GM12878 (cell line): Measurements from ENCODE around the gene HS1BP3. TPM values are rescaled to one million over a fixed set of nuclear protein-coding genes. Genes with fewer than 3 reads are reported as not detected.

ENCODE experiments used
- ATAC-seq: fragments of 200-7000 bp; cut with Tn5 transposase; 3 replicates; pipeline ENCODE4 v1.9.1; 2020; ENCODE audit warnings: mild to moderate bottlenecking, moderate library complexity
- BruUV-seq: library from RNA; stranded (reverse); fragments of 400-500 nt; replicated peaks from 2 replicates; lab custom pipeline; 2021; lab: Mats Ljungman, UMichigan
- CTCF ChIA-PET: fragments of 300-600 bp; sonication (Branson Sonifier 250); formaldehyde crosslinking; extraction: SDS; loops from one replicate; lab custom pipeline; 2021; ENCODE audit warnings: inconsistent platforms; lab: Yijun Ruan, JAX
- POLR2A ChIA-PET: fragments of 350-600 bp; formaldehyde crosslinking; extraction: SDS; loops from one replicate; lab custom pipeline; 2021; ENCODE audit warnings: inconsistent platforms; lab: Charles Lee
- RAD21 ChIA-PET: fragments of 300-600 bp; sonication (Branson Sonifier 250); formaldehyde crosslinking; loops from one replicate; lab custom pipeline; 2023; ENCODE audit warnings: antibody characterized with exemption; ENCODE audit not compliant: unreplicated experiment; lab: Charles Lee
- SMC1A ChIA-PET: fragments of 300-600 bp; sonication (Branson Sonifier 250); formaldehyde crosslinking; loops from one replicate; lab custom pipeline; 2023; ENCODE audit not compliant: unreplicated experiment, uncharacterized antibody; lab: Charles Lee
- DNase-seq: peaks from one replicate; pipeline ENCODE4 v3.0.0-alpha.2; 2011; ENCODE audit warnings: low read depth, low spot score
- FAIRE-seq: peaks from 3 replicates; lab custom pipeline; 2011; peaks lifted over from hg19 to GRCh38; lab: Jason Lieb, UNC
- H2AFZ ChIP-seq: 2 replicates; pipeline ENCODE4 v1.6.0; 2011; ENCODE audit warnings: low read depth, low read length, control low read depth; ENCODE audit not compliant: control insufficient read depth
- H3K27ac ChIP-seq: 2 replicates; pipeline ENCODE4 v1.5.1; 2011; ENCODE audit warnings: control low read depth; ENCODE audit not compliant: control insufficient read depth, insufficient read depth
- H3K27me3 ChIP-seq, 2 experiments: replicated peaks in 1 of 2; 2 replicates each; pipeline versions ENCODE4 v1.6.0 to v1.6.1; 2011; ENCODE audit warnings: low read length in 1 of 2; ENCODE audit not compliant: control insufficient read depth in 2 of 2, insufficient read depth in 2 of 2
- H3K36me3 ChIP-seq, 2 experiments: 2 replicates each; pipeline ENCODE4 v1.5.1; 2011; ENCODE audit warnings: low read length in 1 of 2; ENCODE audit not compliant: control insufficient read depth in 2 of 2, insufficient read depth in 2 of 2
- H3K4me1 ChIP-seq: 2 replicates; pipeline ENCODE4 v1.6.1; 2011; ENCODE audit warnings: mild to moderate bottlenecking, low read length, moderate library complexity, mixed read lengths; ENCODE audit not compliant: control insufficient read depth, insufficient read depth
- H3K4me2 ChIP-seq: 2 replicates; pipeline ENCODE4 v1.6.0; 2011; ENCODE audit warnings: control low read depth; ENCODE audit not compliant: control insufficient read depth, insufficient read depth
- H3K4me3 ChIP-seq: fragments of 200-600 bp; sonication (generic); 2 replicates; pipeline ENCODE4 v1.5.1; 2016
- H3K79me2 ChIP-seq: 2 replicates; pipeline ENCODE4 v1.6.0; 2011; ENCODE audit warnings: low read length; ENCODE audit not compliant: control insufficient read depth, insufficient read depth
- H3K9ac ChIP-seq: 2 replicates; pipeline ENCODE4 v1.8.0; 2011; ENCODE audit warnings: low read length, control low read depth, mixed read lengths; ENCODE audit not compliant: control insufficient read depth, insufficient read depth
- H3K9me3 ChIP-seq: replicated peaks from 3 replicates; pipeline ENCODE4 v1.5.1; 2011; ENCODE audit warnings: mild to moderate bottlenecking, low read length; ENCODE audit not compliant: control insufficient read depth, insufficient read depth
- H4K20me1 ChIP-seq: 2 replicates; pipeline ENCODE4 v1.6.0; 2011; ENCODE audit not compliant: control insufficient read depth, insufficient read depth
- BCL11A ChIP-seq: IDR thresholded peaks from 2 replicates; pipeline ENCODE4 v1.6.1; 2011; ENCODE audit warnings: low read depth, low read length
- CBX5 ChIP-seq: sonication (generic); IDR thresholded peaks from 2 replicates; pipeline ENCODE4 v1.6.1; 2016; ENCODE audit warnings: low read depth, moderate library complexity, mild to moderate bottlenecking, inconsistent platforms
- CTCF ChIP-seq, 3 experiments: IDR thresholded peaks in 2 of 3; conservative IDR thresholded peaks in 1 of 3; 2 replicates each; pipeline ENCODE4 v1.5.1; 2011; ENCODE audit warnings: low read depth in 3 of 3, low read length in 3 of 3, mild to moderate bottlenecking in 3 of 3, control low read depth in 2 of 3, moderate library complexity in 2 of 3, inconsistent platforms in 1 of 3, mixed read lengths in 1 of 3; ENCODE audit not compliant: control insufficient read depth in 2 of 3, insufficient read depth in 1 of 3; ENCODE audit errors: extremely low read depth in 1 of 3
- ESRRA ChIP-seq: IDR thresholded peaks from 2 replicates; pipeline ENCODE4 v1.6.1; 2012; ENCODE audit warnings: mild to moderate bottlenecking, low read length, improper control_type of control experiment
- HDAC6 ChIP-seq: fragments of 200-600 bp; sonication (generic); IDR thresholded peaks from one replicate; pipeline ENCODE4 v1.8.0; 2017; ENCODE audit warnings: antibody characterized with exemption; ENCODE audit not compliant: unreplicated experiment
- NFYA ChIP-seq: IDR thresholded peaks from 2 replicates; pipeline ENCODE4 v1.6.1; 2011; ENCODE audit warnings: low read depth, mild to moderate bottlenecking, low read length, improper control_type of control experiment, borderline replicate concordance
- NFYB ChIP-seq: IDR thresholded peaks from 2 replicates; pipeline ENCODE4 v1.6.1; 2011; ENCODE audit warnings: low read depth, mild to moderate bottlenecking, low read length, improper control_type of control experiment, moderate library complexity; ENCODE audit not compliant: insufficient read depth
- NR2F1 ChIP-seq: fragments of 450-650 bp; conservative IDR thresholded peaks from 2 replicates; pipeline ENCODE4 v1.6.1; 2017; ENCODE audit warnings: mild to moderate bottlenecking
- POLR2AphosphoS5 ChIP-seq: IDR thresholded peaks from 2 replicates; pipeline ENCODE4 v1.6.1; 2011; ENCODE audit warnings: mild to moderate bottlenecking, low read length, inconsistent platforms
- SP1 ChIP-seq: IDR thresholded peaks from one replicate; pipeline ENCODE4 v1.6.1; 2011; ENCODE audit warnings: low read depth, low read length
- YBX1 ChIP-seq: fragments of 450-650 bp; IDR thresholded peaks from 2 replicates; pipeline ENCODE4 v1.6.1; 2016; ENCODE audit warnings: antibody characterized with exemption
- WGBS: methylation state at CpG from one replicate; pipeline ENCODE4 v1.1.6; 2016; ENCODE audit warnings: low lambda C conversion rate; ENCODE audit not compliant: insufficient replicate concordance, insufficient coverage; ENCODE audit errors: missing lambda C conversion rate; 5-methylcytosine and 5-hydroxymethylcytosine counted together
- in situ Hi-C: fragments of 300-500 bp; cut with MboI; formaldehyde crosslinking; loops from 9 replicates; pipeline ENCODE4 v1.14.3; 2018; ENCODE audit warnings: mixed read lengths
- intact Hi-C: fragments of 100-400 bp; cut with micrococcal nuclease; formaldehyde crosslinking; loops from one replicate; pipeline ENCODE4 v1.14.2; 2022; ENCODE audit not compliant: unreplicated experiment
- polyA plus RNA-seq, 11 experiments: library from polyadenylated mRNA; depleted of rRNA in 4 of 11; unstranded in 6 of 11; stranded (reverse) in 5 of 11; fragments of >200 nt; fragmentation: Nextera tagmentation in 4 of 11; fragmentation: Illumina TruSeq in 1 of 11; extraction: Ambion mirVana in 4 of 11; extraction: Trizol in 1 of 11; gene quantifications; 1 replicate in 1 of 11; 2 replicates in 10 of 11; pipeline versions ENCODE4 v1.2.1 to v1.2.3, GENCODE V29; 2011 to 2016; ENCODE audit warnings: inconsistent platforms in 2 of 11, missing spikeins in 2 of 11, low read depth in 1 of 11
- total RNA-seq, 4 experiments: library from RNA; depleted of rRNA in 3 of 4; stranded (reverse); fragments of >200 nt in 3 of 4; fragmentation: Illumina TruSeq in 1 of 4; extraction: Trizol in 1 of 4; gene quantifications; 2 replicates each; pipeline versions ENCODE4 v1.2.1 to v1.2.3, GENCODE V29; 2013 to 2021

The HS1BP3 gene
- total and polyA plus RNA-seq, 10 of the 15 experiments (the other 5 are each of a cell fraction or from before 2014, with no cell fraction given), result 0.47 to 7.2 (median 4.6) TPM

- no peak for FAIRE-seq
- H2AFZ ChIP-seq, result no peak overlapping the region
- in situ Hi-C loops (loop anchor here (5.0 to 25.0 kb wide), 2 partner anchors 299 to 449 kb away; partner anchors contain the start of gene TDRD15), intact Hi-C loops (no loop called here)
- BruUV-seq, result no TSS peak
- H3K9me3 ChIP-seq, result no peaks in the 10 kb centered on the region
- POLR2A ChIA-PET, result no interaction called here
- DNase-seq, result no peak
- RAD21 ChIA-PET, result interaction anchor here (0.6 to 1.4 kb wide), 2 partner anchors 118 to 300 kb away, joined by 3 to 4 read pairs; no protein-coding TSS in a partner anchor
- no peak for ATAC-seq
- H3K27me3 ChIP-seq, result peaks cover 12 to 27% of the 10 kb centered on the region in 2 experiments
- TF ChIP-seq HDAC6, result no peak
- no peak for TF ChIP-seq NFYA
- no peak for TF ChIP-seq POLR2AphosphoS5
- no peak for TF ChIP-seq CTCF (IDR thresholded peaks at IDR 0.05 in 2 of 3, conservative IDR thresholded peaks at IDR 0.05 in 1 of 3; ENCODE audit: control insufficient read depth in 2 of 3, extremely low read depth in 1 of 3, insufficient read depth in 1 of 3, low read depth in 3 of 3, low read length in 3 of 3)
- no peak for TF ChIP-seq ESRRA
- TF ChIP-seq CBX5, result no peak
- TF ChIP-seq SP1, result no peak
- TF ChIP-seq NR2F1, result no peak
- no peak for TF ChIP-seq YBX1
- no peak for TF ChIP-seq BCL11A
- no peak for TF ChIP-seq NFYB
- 0 out of 2 replicates have a peak, but pooled peaks cover 2% of the 10 kb centered on the region for H4K20me1 ChIP-seq
- WGBS, result 43% methylated on average over 7 of the region's 7 CpGs
- H3K79me2 ChIP-seq, result no peaks in the 10 kb centered on the region
- H3K4me2 ChIP-seq, result no peak overlapping the region
- no peak overlapping the region for H3K4me3 ChIP-seq
- H3K36me3 ChIP-seq, result no peaks in the 10 kb centered on the region
- H3K9ac ChIP-seq, result no peak overlapping the region
- CTCF ChIA-PET, result interaction anchor here (0.9 to 6.8 kb wide), 4 partner anchors 13 to 364 kb away, joined by 3 to 218 read pairs (median 42); no protein-coding TSS in a partner anchor
- H3K4me1 ChIP-seq, result peaks cover 13% of the 10 kb centered on the region; the same call in 1 of the 2 replicates
- SMC1A ChIA-PET, result interaction anchor here (1.2 to 5.5 kb wide), 2 partner anchors 160 to 300 kb away, joined by 3 to 101 read pairs; partner anchors contain the start of gene LDAH
- H3K27ac ChIP-seq, result no peak overlapping the region
Observed at GRCh38 chr2:20663196-20664070, 12.5 kb upstream of the HS1BP3 start.
